HepG2 (cell line): ENCODE data around the gene MBLAC1. TPM values are rescaled to one million over a fixed set of nuclear protein-coding genes. Genes with fewer than 3 reads are reported as not detected.
A peak's percentile ranks its signal among the peaks of the same experiment; 100 is the strongest.

ENCODE experiments used
- ATF1 ChIP-seq: IDR thresholded peaks from 2 replicates; pipeline ENCODE4 v1.6.1; 2016; ENCODE audit warnings: mild to moderate bottlenecking, control low read depth
- CREB1 ChIP-seq, 2 experiments: fragments of 450-650 bp in 1 of 2; IDR thresholded peaks; 2 replicates each; pipeline ENCODE4 v1.6.1; 2016 to 2017; ENCODE audit warnings: control low read depth in 1 of 2, mild to moderate bottlenecking in 1 of 2, missing compliant biosample characterization in 1 of 2, missing genetic modification characterization in 1 of 2
- JUN ChIP-seq: sonication (generic); formaldehyde crosslinking; IDR thresholded peaks from 2 replicates; pipeline ENCODE4 v1.4.0; 2020; ENCODE audit warnings: mild to moderate bottlenecking, missing genetic modification reagents
- MBD4 ChIP-seq: IDR thresholded peaks from 2 replicates; pipeline ENCODE4 v1.6.1; 2012; ENCODE audit warnings: low read length, inconsistent platforms, borderline replicate concordance
- MLXIP ChIP-seq: sonication (generic); formaldehyde crosslinking; IDR thresholded peaks from 2 replicates; pipeline ENCODE4 v1.9.0; 2021; ENCODE audit warnings: missing genetic modification reagents, borderline replicate concordance
- PLRG1 ChIP-seq: fragments of 450-650 bp; conservative IDR thresholded peaks from 2 replicates; pipeline ENCODE4 v1.6.1; 2016
- TARDBP ChIP-seq: sonication (generic); formaldehyde crosslinking; IDR thresholded peaks from 2 replicates; pipeline ENCODE4 v1.8.0; 2022; ENCODE audit warnings: mild to moderate bottlenecking, missing genetic modification reagents
- ZNF510 ChIP-seq: sonication (generic); formaldehyde crosslinking; IDR thresholded peaks from 2 replicates; pipeline ENCODE4 v1.4.0; 2020; ENCODE audit warnings: low read depth, mild to moderate bottlenecking, missing genetic modification reagents
- polyA plus RNA-seq, 8 experiments: library from polyadenylated mRNA; depleted of rRNA in 3 of 8; stranded (reverse) in 7 of 8; unstranded in 1 of 8; fragments of >200 nt; fragmentation: Illumina TruSeq in 4 of 8; extraction: Trizol in 4 of 8; gene quantifications; 2 replicates each; pipeline versions ENCODE4 v1.2.1 to v1.2.3, GENCODE V29; 2011 to 2016; ENCODE audit warnings: low read depth in 4 of 8, missing spikeins in 1 of 8, mixed read lengths in 1 of 8; ENCODE audit not compliant: insufficient read depth in 1 of 8
- total RNA-seq, 5 experiments: library from RNA; depleted of rRNA; stranded (reverse); fragments of >200 nt; fragmentation: Illumina TruSeq; extraction: Trizol; gene quantifications; 2 replicates each; pipeline ENCODE4 v1.2.3, GENCODE V29; 2016; ENCODE audit warnings: low read depth in 1 of 5
- TF ChIP-seq, protein P1 (sequence below): IDR thresholded peaks from 2 replicates; pipeline ENCODE4 v1.6.1; 2016
- TF ChIP-seq, protein P2 (sequence below): sonication (generic); formaldehyde crosslinking; IDR thresholded peaks from 2 replicates; pipeline ENCODE4 v1.5.0; 2020; ENCODE audit warnings: mild to moderate bottlenecking, missing genetic modification reagents, borderline replicate concordance
- TF ChIP-seq, protein P3 (sequence below), 2 experiments: fragments of 450-650 bp in 1 of 2; sonication (generic) in 1 of 2; formaldehyde crosslinking; IDR thresholded peaks; 2 replicates each; pipeline versions ENCODE4 v1.5.0 to v1.8.0; 2020 to 2022; ENCODE audit warnings: mild to moderate bottlenecking in 1 of 2, missing genetic modification reagents in 1 of 2
- TF ChIP-seq, protein P4 (sequence below): sonication (generic); formaldehyde crosslinking; IDR thresholded peaks from 2 replicates; pipeline ENCODE4 v1.8.1; 2023; ENCODE audit warnings: mild to moderate bottlenecking, missing genetic modification reagents
- TF ChIP-seq, protein P5 (sequence below): sonication (generic); formaldehyde crosslinking; conservative IDR thresholded peaks from 2 replicates; pipeline ENCODE4 v1.4.0; 2020; ENCODE audit warnings: missing genetic modification reagents

Gene MBLAC1
- total and polyA plus RNA-seq, 2 of the 13 experiments (the other 11 are each of a cell fraction or from before 2014, with no cell fraction given) = 0.79 to 2.1 TPM

DNA sequence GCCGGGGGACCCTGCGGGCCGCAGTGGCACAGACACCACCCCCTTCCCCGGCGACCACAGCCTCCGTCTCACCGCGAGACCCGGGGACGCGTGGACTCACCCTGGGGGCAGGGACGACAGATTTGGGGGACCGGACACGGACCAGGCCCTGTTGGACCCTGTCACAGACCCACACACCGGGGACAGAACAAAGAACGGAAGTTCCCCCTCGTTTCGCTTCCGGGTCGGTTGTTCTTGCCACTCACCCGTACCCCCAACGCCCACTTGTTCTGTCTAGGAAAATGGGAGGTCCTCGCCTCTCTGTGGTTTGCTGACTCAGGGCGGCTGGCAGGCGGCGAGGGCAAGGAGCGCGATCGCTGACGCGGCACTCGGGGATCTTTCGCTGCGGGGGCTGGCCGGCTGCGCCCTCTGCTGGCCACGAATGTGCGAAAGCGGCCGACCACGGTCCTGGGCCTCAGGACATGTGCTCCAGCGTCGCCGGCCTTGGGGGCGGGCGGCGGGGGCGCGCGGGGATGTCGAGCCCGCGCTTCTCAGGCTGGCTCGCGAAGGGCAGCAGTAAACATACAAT lies 45.1 kb upstream of the MBLAC1 start, which contains the start of gene ZNF3 (continued):
- TF ChIP-seq, protein P1, sequence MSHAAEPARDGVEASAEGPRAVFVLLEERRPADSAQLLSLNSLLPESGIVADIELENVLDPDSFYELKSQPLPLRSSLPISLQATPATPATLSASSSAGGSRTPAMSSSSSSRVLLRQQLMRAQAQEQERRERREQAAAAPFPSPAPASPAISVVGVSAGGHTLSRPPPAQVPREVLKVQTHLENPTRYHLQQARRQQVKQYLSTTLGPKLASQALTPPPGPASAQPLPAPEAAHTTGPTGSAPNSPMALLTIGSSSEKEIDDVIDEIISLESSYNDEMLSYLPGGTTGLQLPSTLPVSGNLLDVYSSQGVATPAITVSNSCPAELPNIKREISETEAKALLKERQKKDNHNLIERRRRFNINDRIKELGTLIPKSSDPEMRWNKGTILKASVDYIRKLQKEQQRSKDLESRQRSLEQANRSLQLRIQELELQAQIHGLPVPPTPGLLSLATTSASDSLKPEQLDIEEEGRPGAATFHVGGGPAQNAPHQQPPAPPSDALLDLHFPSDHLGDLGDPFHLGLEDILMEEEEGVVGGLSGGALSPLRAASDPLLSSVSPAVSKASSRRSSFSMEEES (CRISPR knock-in tag) = peak; percentile 55; the same call in 1 of the 2 replicates
- TF ChIP-seq, protein P2, sequence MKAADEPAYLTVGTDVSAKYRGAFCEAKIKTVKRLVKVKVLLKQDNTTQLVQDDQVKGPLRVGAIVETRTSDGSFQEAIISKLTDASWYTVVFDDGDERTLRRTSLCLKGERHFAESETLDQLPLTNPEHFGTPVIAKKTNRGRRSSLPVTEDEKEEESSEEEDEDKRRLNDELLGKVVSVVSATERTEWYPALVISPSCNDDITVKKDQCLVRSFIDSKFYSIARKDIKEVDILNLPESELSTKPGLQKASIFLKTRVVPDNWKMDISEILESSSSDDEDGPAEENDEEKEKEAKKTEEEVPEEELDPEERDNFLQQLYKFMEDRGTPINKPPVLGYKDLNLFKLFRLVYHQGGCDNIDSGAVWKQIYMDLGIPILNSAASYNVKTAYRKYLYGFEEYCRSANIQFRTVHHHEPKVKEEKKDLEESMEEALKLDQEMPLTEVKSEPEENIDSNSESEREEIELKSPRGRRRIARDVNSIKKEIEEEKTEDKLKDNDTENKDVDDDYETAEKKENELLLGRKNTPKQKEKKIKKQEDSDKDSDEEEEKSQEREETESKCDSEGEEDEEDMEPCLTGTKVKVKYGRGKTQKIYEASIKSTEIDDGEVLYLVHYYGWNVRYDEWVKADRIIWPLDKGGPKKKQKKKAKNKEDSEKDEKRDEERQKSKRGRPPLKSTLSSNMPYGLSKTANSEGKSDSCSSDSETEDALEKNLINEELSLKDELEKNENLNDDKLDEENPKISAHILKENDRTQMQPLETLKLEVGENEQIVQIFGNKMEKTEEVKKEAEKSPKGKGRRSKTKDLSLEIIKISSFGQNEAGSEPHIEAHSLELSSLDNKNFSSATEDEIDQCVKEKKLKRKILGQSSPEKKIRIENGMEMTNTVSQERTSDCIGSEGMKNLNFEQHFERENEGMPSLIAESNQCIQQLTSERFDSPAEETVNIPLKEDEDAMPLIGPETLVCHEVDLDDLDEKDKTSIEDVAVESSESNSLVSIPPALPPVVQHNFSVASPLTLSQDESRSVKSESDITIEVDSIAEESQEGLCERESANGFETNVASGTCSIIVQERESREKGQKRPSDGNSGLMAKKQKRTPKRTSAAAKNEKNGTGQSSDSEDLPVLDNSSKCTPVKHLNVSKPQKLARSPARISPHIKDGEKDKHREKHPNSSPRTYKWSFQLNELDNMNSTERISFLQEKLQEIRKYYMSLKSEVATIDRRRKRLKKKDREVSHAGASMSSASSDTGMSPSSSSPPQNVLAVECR = peak; percentile 94
- TF ChIP-seq CREB1 (IDR thresholded peaks at IDR 0.05) (peak; percentile 85), CREB1 (CRISPR knock-in tag; IDR thresholded peaks at IDR 0.05) (peak; percentile 78), JUN (peak; percentile 67; the same call in 1 of the 2 replicates), PLRG1 (no peak), ATF1 (CRISPR knock-in tag) (0 out of 2 replicates have a peak, but pooled peaks have one; percentile 49), MBD4 (no peak), MLXIP (CRISPR knock-in tag) (no peak), TARDBP (CRISPR knock-in tag) (peak; percentile 96), ZNF510 (CRISPR knock-in tag) (peak; percentile 41; the same call in 1 of the 2 replicates)
- TF ChIP-seq, protein P3, sequence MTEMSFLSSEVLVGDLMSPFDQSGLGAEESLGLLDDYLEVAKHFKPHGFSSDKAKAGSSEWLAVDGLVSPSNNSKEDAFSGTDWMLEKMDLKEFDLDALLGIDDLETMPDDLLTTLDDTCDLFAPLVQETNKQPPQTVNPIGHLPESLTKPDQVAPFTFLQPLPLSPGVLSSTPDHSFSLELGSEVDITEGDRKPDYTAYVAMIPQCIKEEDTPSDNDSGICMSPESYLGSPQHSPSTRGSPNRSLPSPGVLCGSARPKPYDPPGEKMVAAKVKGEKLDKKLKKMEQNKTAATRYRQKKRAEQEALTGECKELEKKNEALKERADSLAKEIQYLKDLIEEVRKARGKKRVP (CRISPR knock-in tag; IDR thresholded peaks at IDR 0.05) = peak in 1 of 2 experiments; percentile 66; a peak in 1 of 4 replicates
- TF ChIP-seq, protein P4, sequence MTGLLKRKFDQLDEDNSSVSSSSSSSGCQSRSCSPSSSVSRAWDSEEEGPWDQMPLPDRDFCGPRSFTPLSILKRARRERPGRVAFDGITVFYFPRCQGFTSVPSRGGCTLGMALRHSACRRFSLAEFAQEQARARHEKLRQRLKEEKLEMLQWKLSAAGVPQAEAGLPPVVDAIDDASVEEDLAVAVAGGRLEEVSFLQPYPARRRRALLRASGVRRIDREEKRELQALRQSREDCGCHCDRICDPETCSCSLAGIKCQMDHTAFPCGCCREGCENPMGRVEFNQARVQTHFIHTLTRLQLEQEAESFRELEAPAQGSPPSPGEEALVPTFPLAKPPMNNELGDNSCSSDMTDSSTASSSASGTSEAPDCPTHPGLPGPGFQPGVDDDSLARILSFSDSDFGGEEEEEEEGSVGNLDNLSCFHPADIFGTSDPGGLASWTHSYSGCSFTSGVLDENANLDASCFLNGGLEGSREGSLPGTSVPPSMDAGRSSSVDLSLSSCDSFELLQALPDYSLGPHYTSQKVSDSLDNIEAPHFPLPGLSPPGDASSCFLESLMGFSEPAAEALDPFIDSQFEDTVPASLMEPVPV (CRISPR knock-in tag) = peak; percentile 82
- TF ChIP-seq, protein P5, sequence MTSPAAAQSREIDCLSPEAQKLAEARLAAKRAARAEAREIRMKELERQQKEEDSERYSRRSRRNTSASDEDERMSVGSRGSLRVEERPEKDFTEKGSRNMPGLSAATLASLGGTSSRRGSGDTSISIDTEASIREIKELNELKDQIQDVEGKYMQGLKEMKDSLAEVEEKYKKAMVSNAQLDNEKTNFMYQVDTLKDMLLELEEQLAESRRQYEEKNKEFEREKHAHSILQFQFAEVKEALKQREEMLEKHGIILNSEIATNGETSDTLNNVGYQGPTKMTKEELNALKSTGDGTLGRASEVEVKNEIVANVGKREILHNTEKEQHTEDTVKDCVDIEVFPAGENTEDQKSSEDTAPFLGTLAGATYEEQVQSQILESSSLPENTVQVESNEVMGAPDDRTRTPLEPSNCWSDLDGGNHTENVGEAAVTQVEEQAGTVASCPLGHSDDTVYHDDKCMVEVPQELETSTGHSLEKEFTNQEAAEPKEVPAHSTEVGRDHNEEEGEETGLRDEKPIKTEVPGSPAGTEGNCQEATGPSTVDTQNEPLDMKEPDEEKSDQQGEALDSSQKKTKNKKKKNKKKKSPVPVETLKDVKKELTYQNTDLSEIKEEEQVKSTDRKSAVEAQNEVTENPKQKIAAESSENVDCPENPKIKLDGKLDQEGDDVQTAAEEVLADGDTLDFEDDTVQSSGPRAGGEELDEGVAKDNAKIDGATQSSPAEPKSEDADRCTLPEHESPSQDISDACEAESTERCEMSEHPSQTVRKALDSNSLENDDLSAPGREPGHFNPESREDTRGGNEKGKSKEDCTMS (CRISPR knock-in tag) = no peak
